ENCODE measurements around the gene TCHHL1. TPM values are rescaled to one million over a fixed set of nuclear protein-coding genes. Genes with fewer than 3 reads are reported as not detected.

TCHHL1 gene
- total and polyA plus RNA-seq, 2 of the 4 experiments (the other 2 are of a cell fraction) = not detected

DNA sequence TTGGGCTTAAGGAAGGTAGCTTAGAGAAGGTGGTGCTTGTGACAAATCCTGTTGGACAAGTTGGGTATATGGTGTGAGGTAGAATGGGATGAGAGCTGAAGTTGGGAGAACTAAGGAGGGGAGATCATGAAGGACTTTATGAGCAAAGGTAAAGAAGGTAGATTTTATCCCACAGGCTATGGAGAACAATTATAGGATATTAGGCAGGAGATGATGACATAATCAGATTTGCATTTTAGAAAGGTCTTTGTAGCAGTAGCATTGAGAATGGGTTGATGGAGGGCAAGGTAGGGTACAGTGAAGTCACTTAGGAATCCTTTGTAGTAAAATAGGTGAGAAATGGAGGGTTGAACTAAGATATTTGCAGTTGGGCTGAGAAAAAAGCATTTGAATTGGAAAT lies 41.3 kb upstream of the TCHHL1 start:
- Histone ChIP-seq H4K5ac (ENCODE audit: low read depth, low read length) (no peak overlapping the region), H3K79me1 (ENCODE audit: low read depth in 1 of 2, low read length in 2 of 2) (no peaks in the 10 kb centered on the region), H3K27ac (ENCODE audit: insufficient read depth, low read length) (no peak overlapping the region), H2BK20ac (ENCODE audit: low read depth, low read length) (no peak overlapping the region), H3K4me2 (ENCODE audit: low read depth, low read length) (no peak overlapping the region), H4K91ac (ENCODE audit: insufficient read depth, low read depth, low read length) (no peak overlapping the region), H3K9me3 (ENCODE audit: control insufficient read depth, insufficient read depth, low read length) (no peaks in the 10 kb centered on the region), H3K27me3 (ENCODE audit: control insufficient read depth, insufficient read depth, low read length) (no peaks in the 10 kb centered on the region), H2AK9ac (replicated peaks; ENCODE audit: low read depth, low read length, poor library complexity) (no peak overlapping the region), H3K9ac (ENCODE audit: low read depth, low read length) (no peak overlapping the region), H2BK5ac (ENCODE audit: low read depth, low read length, poor library complexity, severe bottlenecking) (no peak overlapping the region), H2AK5ac (ENCODE audit: low read depth, low read length) (no peak overlapping the region), H3K56ac (ENCODE audit: extremely low read depth, insufficient read depth, low read length) (no peak overlapping the region), H3K14ac (replicated peaks; ENCODE audit: low read depth, low read length) (no peak overlapping the region), H3K23ac (ENCODE audit: low read depth, low read length) (no peak overlapping the region), H3K9me1 (ENCODE audit: insufficient read depth, low read length) (no peaks in the 10 kb centered on the region), H3K36me3 (ENCODE audit: control insufficient read depth, insufficient read depth, low read length) (no peaks in the 10 kb centered on the region), H2AFZ (replicated peaks; ENCODE audit: low read length, poor library complexity) (no peak overlapping the region), H3K4me3 (ENCODE audit: insufficient read depth, low read depth, low read length) (no peak overlapping the region), H4K20me1 (ENCODE audit: insufficient read depth, low read length) (no peaks in the 10 kb centered on the region), H3K18ac (ENCODE audit: low read depth, low read length) (no peak overlapping the region), H2BK120ac (ENCODE audit: low read depth, low read length) (no peak overlapping the region), H2BK15ac (ENCODE audit: low read depth, low read length) (no peak overlapping the region), H3K4me1 (ENCODE audit: control insufficient read depth, insufficient read depth, low read length) (no peaks in the 10 kb centered on the region), H3K4ac (ENCODE audit: low read depth, low read length) (no peak overlapping the region), H4K8ac (ENCODE audit: low read depth in 2 of 2, low read length in 2 of 2) (no peak overlapping the region)
- DNase-seq = no peak
- no peak for ATAC-seq (ENCODE audit: low read depth)
- dilution Hi-C loops (cut with HindIII; ENCODE audit: low sequenced_read_pairs, unreplicated experiment) = no loop called here
- no peak for TF ChIP-seq MAFK (IDR thresholded peaks at IDR 0.05; ENCODE audit: low read depth, low read length)
- TF ChIP-seq SMC3 (IDR thresholded peaks at IDR 0.05; ENCODE audit: low read depth, low read length) = no peak
- no peak for TF ChIP-seq NFE2L2 (IDR thresholded peaks at IDR 0.05; ENCODE audit: low read depth, low read length)
- no peak for TF ChIP-seq CEBPB (IDR thresholded peaks at IDR 0.05; ENCODE audit: low read depth, low read length)
- TF ChIP-seq, protein P1, sequence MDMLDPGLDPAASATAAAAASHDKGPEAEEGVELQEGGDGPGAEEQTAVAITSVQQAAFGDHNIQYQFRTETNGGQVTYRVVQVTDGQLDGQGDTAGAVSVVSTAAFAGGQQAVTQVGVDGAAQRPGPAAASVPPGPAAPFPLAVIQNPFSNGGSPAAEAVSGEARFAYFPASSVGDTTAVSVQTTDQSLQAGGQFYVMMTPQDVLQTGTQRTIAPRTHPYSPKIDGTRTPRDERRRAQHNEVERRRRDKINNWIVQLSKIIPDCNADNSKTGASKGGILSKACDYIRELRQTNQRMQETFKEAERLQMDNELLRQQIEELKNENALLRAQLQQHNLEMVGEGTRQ (IDR thresholded peaks at IDR 0.05; ENCODE audit: low read depth, low read length) = no peak
- no peak for TF ChIP-seq RCOR1 (IDR thresholded peaks at IDR 0.05; ENCODE audit: insufficient replicate concordance, low read length)
- TF ChIP-seq, protein P2, sequence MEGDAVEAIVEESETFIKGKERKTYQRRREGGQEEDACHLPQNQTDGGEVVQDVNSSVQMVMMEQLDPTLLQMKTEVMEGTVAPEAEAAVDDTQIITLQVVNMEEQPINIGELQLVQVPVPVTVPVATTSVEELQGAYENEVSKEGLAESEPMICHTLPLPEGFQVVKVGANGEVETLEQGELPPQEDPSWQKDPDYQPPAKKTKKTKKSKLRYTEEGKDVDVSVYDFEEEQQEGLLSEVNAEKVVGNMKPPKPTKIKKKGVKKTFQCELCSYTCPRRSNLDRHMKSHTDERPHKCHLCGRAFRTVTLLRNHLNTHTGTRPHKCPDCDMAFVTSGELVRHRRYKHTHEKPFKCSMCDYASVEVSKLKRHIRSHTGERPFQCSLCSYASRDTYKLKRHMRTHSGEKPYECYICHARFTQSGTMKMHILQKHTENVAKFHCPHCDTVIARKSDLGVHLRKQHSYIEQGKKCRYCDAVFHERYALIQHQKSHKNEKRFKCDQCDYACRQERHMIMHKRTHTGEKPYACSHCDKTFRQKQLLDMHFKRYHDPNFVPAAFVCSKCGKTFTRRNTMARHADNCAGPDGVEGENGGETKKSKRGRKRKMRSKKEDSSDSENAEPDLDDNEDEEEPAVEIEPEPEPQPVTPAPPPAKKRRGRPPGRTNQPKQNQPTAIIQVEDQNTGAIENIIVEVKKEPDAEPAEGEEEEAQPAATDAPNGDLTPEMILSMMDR (conservative IDR thresholded peaks at IDR 0.05; ENCODE audit: low read depth, low read length) = no peak
- no peak for TF ChIP-seq MXI1 (IDR thresholded peaks at IDR 0.05; ENCODE audit: borderline replicate concordance, low read depth, low read length)
- TF ChIP-seq RFX5 (IDR thresholded peaks at IDR 0.05; ENCODE audit: low read depth, low read length) = no peak
- no peak for TF ChIP-seq CHD1 (IDR thresholded peaks at IDR 0.05; ENCODE audit: low read depth, low read length)
- no peak for TF ChIP-seq MAZ (IDR thresholded peaks at IDR 0.05; ENCODE audit: borderline replicate concordance, low read depth, low read length)
- TF ChIP-seq BHLHE40 (IDR thresholded peaks at IDR 0.05; ENCODE audit: low read depth, low read length) = no peak
- no peak for TF ChIP-seq FOS (IDR thresholded peaks at IDR 0.05; ENCODE audit: low read depth, low read length)
- TF ChIP-seq, protein P3, sequence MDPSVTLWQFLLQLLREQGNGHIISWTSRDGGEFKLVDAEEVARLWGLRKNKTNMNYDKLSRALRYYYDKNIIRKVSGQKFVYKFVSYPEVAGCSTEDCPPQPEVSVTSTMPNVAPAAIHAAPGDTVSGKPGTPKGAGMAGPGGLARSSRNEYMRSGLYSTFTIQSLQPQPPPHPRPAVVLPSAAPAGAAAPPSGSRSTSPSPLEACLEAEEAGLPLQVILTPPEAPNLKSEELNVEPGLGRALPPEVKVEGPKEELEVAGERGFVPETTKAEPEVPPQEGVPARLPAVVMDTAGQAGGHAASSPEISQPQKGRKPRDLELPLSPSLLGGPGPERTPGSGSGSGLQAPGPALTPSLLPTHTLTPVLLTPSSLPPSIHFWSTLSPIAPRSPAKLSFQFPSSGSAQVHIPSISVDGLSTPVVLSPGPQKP (IDR thresholded peaks at IDR 0.05; ENCODE audit: borderline replicate concordance, low read depth, low read length) = no peak
- TF ChIP-seq RAD21 (IDR thresholded peaks at IDR 0.05; ENCODE audit: low read length) = no peak
- POLR2A ChIA-PET (ENCODE audit: unreplicated experiment) = no interaction called here
- CTCF ChIA-PET = no interaction called here
- intact Hi-C loops (cut with micrococcal nuclease) = no loop called here
- in situ Hi-C loops (cut with MboI; ENCODE audit: low sequenced_read_pairs) = no loop called here
- no TSS peak for BruUV-seq (replicated peaks)
